GM19438 (cell line): ENCODE measurements around the gene HOXA9.

Experiments
- ATAC-seq: cut with Tn5 transposase; IDR thresholded peaks from one replicate; pipeline ENCODE4 v1.9.1; 2021; ENCODE audit warnings: low read depth; ENCODE audit not compliant: unreplicated experiment

The HOXA9 gene

GRCh38 chr7:27166531-27167505 lies 1.5 kb upstream of the HOXA9 start:
- ATAC-seq, result no peak

DNA sequence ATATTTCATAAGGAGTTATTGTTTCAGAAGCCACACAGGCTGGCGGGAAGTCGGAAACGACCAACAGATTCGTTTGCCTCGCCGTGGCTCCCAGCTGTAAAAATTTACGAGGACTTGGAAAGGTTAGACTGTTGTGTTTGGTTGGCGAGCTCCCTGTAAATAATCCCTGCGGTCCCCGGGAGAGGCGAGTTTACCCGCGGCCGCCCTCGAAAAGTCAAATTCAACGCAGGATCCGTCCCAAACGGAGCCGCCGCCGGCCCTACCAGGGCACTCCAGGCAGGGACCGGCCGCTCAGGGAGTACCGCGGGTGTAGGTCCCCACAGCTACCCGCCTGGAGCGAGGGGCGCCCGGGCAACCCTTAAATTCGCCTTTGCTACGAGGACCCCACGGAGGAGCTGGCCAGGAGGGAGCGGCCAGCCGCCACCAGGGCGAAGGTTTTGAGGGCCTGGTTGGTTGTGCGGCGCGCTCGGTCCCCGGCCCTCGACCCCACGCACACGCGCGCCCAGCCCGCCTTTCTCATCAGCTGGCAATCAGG lies 726 bp upstream of the HOXA9 start:
- no peak for ATAC-seq

DNA sequence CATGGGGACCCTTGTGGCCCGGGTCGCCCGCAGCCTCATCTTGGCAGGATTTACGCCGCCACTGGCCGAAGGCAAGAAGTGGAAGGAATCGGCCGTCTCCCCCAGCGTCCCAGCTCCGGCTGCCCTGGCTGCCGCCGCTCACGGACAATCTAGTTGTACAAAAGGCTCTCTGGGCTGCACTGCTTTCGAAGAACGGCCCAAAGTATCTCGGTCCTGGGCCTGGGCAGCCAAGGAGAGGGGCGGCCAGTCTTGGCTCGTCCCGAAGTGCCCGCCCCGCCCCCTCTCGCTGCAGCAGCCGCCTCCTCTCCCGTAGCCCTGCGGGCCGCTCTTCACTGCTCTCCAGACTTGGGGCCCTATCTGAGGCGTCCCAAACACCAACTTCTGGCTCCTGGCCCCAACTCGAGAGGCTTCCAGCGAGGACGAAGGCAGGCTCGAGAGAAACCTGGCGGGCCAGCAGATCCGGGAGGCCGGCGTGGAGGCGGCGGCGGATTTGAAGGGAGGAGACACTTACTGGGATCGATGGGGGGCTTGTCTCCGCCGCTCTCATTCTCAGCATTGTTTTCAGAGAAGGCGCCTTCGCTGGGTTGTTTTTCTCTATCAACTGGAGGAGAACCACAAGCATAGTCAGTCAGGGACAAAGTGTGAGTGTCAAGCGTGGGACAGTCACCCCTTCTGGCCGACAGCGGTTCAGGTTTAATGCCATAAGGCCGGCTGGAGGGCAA lies 809 bp downstream of the HOXA9 start:
- ATAC-seq, result no peak

DNA sequence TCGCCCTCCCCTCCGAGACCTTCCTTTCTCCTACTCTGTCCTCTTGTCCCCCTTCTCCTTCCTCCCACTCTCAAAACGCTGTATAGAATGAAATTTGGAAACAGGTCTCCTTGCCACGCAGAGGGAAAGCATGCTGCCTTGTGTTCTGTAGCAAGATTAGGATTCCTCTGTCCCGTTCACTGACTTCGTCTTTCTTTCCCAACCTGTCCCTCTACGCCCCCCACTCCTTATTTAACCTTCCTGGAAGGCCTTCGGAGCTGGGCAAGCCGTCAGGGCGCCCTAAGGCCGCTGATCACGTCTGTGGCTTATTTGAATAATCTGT lies 1.3 kb downstream of the HOXA9 start:
- ATAC-seq, result no peak

GRCh38 chr7:27163288-27164044 lies 1.9 kb downstream of the HOXA9 start:
- no peak for ATAC-seq

DNA sequence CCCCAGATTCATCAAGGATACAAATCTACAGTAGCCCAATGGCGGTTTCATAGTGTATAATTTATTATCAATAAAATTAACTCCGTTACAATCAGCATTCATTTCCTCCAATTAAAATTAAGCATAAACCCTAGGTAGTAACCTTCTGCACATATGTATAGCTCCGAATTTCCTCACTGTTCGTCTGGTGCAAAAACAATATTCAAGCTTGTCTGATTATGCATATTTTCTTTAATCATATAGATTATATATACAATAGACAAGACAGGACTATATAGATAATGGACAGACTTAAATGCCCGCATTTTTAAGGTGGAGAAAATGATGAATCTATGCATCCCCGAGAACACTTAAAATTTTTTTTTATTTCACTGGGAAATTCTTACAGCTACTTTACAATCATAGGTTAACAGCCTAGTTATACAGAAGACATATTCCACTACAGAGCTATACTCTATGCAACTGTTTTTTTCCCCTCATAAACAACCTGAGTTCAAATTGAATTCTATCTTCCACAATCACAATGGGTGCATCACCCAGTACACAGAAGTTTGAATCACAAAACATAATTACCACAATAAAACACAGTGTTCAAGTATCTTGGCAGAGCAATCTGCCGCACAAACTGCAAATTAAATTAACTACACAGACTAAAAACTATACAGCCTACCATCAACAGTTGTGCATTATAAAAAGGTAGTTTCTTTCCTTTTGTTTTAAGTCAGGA lies 2.6 kb downstream of the HOXA9 start:
- no peak for ATAC-seq

- ATAC-seq, result no peak
These were observed 3.4 kb downstream of the HOXA9 start for GRCh38 chr7:27161721-27162560.

DNA sequence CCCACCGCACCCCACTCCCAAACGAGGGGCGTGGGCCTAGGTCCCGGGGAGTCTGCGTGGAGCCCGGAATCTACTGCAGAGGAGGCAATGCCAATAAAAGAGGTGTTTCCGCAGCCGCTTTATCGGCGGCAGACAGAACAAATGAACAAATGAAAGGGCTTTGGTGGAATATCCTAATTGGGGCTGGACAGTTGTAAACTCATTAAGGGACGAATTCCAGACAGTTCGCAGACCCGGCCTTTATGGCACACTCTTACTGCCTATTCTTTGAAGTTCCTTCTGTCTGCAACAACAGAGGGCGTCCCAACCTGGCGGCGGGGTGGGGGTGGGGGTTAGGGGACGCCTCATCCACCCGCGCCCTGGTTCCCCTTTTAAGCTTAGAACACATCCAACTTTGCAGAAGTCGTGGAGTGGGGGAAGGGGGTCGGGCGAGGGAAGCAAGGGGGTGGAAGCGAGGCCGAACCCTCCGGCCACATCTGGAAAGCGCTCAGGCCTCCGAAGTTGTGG lies 4.1 kb downstream of the HOXA9 start:
- ATAC-seq, result no peak

- ATAC-seq, result peak; percentile 46
These were observed 4.7 kb downstream of the HOXA9 start for GRCh38 chr7:27160546-27161213.

- no peak for ATAC-seq
These were observed 5.2 kb downstream of the HOXA9 start for GRCh38 chr7:27160145-27160545.

GRCh38 chr7:27159266-27160144 lies 5.8 kb downstream of the HOXA9 start:
- ATAC-seq, result no peak

GRCh38 chr7:27158436-27159265 lies 6.7 kb downstream of the HOXA9 start:
- ATAC-seq, result no peak

DNA sequence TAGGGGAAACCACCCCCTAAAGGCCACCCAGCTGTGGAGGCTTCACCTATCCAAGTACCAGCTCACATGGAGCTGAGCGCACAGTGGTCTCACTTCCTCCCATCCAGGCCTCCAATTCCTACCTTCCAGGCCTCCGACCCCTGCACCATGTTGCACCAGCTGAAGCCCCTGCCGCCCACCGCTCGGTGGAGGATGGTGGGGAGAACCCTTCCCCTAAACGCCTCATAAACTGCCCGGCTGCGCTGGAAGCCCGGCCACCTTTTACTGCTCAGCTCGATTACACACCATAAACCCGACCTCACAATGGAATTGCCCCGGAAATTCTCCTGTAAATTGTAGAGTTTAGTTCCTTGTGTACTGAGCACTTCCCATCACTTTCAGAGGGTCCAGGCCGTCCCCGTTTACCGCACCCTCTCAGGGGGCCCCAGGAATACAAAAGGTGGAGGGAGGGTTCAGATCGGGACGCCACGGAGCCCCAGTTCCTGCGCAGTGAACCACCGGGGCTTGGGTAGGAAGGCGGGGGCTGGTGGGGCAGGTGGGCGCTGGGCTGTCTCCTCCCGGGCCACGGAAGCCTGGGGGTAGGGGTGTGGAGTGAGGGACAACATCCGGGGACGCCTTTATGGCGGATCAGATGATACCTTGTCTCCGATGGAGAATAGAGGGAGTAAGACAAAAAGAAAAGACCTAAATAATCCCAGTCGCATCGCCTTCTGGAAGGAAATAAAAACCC lies 7.5 kb downstream of the HOXA9 start:
- no peak for ATAC-seq

GRCh38 chr7:27156916-27157701 lies 8.2 kb downstream of the HOXA9 start:
- ATAC-seq, result no peak

DNA sequence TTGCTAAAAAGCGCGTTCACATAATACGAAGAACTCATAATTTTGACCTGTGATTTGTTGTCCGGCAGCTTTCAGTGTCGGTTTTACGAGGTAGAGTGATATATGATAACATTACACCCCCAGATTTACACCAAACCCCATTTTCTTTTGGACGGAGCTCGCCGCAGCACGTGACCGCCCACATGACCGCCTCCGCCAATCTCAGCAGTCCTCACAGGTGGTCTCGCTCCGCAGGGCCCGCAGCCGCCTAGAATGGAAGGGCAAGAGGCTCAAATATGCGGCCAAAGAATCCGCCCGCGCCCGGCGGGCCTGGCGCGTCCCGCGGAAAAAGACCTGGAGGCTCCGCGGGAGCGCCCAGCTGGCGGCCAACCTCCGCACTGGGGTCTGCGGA lies 8.8 kb downstream of the HOXA9 start, which contains the start of gene HOXA7:
TSS of gene HOXA7 (minus strand) at position 168 of the 391 bp plus-strand sequence. CDS start at position 38, 130 bp downstream.
- ATAC-seq, result no peak
